Measurements from ENCODE around the gene MINDY4. TPM values are rescaled to one million over a fixed set of nuclear protein-coding genes. Genes with fewer than 3 reads are reported as not detected.

Gene MINDY4
- total and polyA plus RNA-seq, 2 of the 8 experiments (the other 6 are each of a cell fraction or from before 2014, with no cell fraction given) = 1.3 to 3.6 TPM

GRCh38 chr7:30848121-30848855 is 77.1 kb downstream of the MINDY4 start:
- no peak for DNase-seq (ENCODE audit: low read depth in 1 of 2, low spot score in 2 of 2)
- Histone ChIP-seq H3K36me3 (ENCODE audit: control insufficient read depth in 2 of 4, insufficient read depth in 4 of 4, low read length in 3 of 4) (no peaks in the 10 kb centered on the region), H3K79me2 (ENCODE audit: control insufficient read depth in 1 of 2, insufficient read depth in 2 of 2, low read length in 2 of 2) (no peaks in the 10 kb centered on the region), H2BK12ac (ENCODE audit: low read depth, low read length) (no peak overlapping the region), H4K8ac (ENCODE audit: extremely low read depth, insufficient read depth, low read length) (no peak overlapping the region), H3K14ac (ENCODE audit: insufficient read length) (no peak overlapping the region), H3K23me2 (ENCODE audit: low read depth, low read length) (no peaks in the 10 kb centered on the region), H2BK15ac (ENCODE audit: low read length) (no peak overlapping the region), H3K9ac (replicated peaks in 1 of 4; ENCODE audit: extremely low read depth in 1 of 4, low read depth in 3 of 4, low read length in 3 of 4) (no peak overlapping the region), H3K56ac (replicated peaks; ENCODE audit: insufficient read length, low read depth, low read length) (no peak overlapping the region), H3K79me1 (ENCODE audit: low read depth, low read length) (no peaks in the 10 kb centered on the region), H3K23ac (ENCODE audit: insufficient read length) (no peak overlapping the region), H3K4me1 (replicated peaks in 1 of 4; ENCODE audit: control insufficient read depth in 3 of 4, insufficient read depth in 4 of 4, low read length in 3 of 4) (peaks cover 0 to 5% (median under 1%) of the 10 kb centered on the region in 4 experiments; a peak in 2 of 7 replicates), H3K18ac (ENCODE audit: extremely low read depth, low read length) (no peak overlapping the region), H3K27me3 (replicated peaks in 1 of 4; ENCODE audit: control insufficient read depth in 3 of 4, extremely low read depth in 1 of 4, insufficient read depth in 3 of 4, low read length in 3 of 4) (no peaks in the 10 kb centered on the region), H3K9me3 (ENCODE audit: insufficient read depth in 2 of 2, low read depth in 1 of 2, low read length in 1 of 2) (no peaks in the 10 kb centered on the region), H2BK5ac (ENCODE audit: low read depth, low read length) (no peak overlapping the region), H2BK20ac (ENCODE audit: low read length) (no peak overlapping the region), H3K4me3 (ENCODE audit: extremely low read depth in 1 of 4, insufficient read depth in 2 of 4, low read depth in 3 of 4, low read length in 4 of 4) (no peak overlapping the region), H3K4me2 (ENCODE audit: insufficient read depth in 1 of 2, low read depth in 2 of 2, low read length in 2 of 2) (no peak overlapping the region), H3K4ac (replicated peaks; ENCODE audit: insufficient read length, low read depth, low read length) (no peak overlapping the region), H4K91ac (replicated peaks; ENCODE audit: insufficient read length, low read length) (no peak overlapping the region), H2BK120ac (replicated peaks; ENCODE audit: low read depth, low read length) (no peak overlapping the region), H4K5ac (ENCODE audit: insufficient read length, low read depth, low read length) (no peak overlapping the region), H3K27ac (ENCODE audit: low read depth, low read length) (no peak overlapping the region), H2AFZ (ENCODE audit: low read length) (no peak overlapping the region), H2AK5ac (ENCODE audit: low read depth, low read length) (no peak overlapping the region), H4K20me1 (replicated peaks in 1 of 2; ENCODE audit: control insufficient read depth in 1 of 2, insufficient read depth in 2 of 2, low read length in 2 of 2) (no peaks in the 10 kb centered on the region)
- ChIA-PET POLR2A (ENCODE audit: partially characterized antibody) (interaction anchor here (2.3 kb wide), 1 partner anchor 9 kb away, joined by 6 read pairs; no protein-coding TSS in a partner anchor), CTCF (ENCODE audit: partially characterized antibody) (interaction anchor here (1.5 to 2.3 kb wide), 2 partner anchors 17 to 60 kb away, joined by 3 to 7 read pairs; no protein-coding TSS in a partner anchor)
- 89% methylated on average over 7 of the region's 7 CpGs; no CpG with 5 or more reads in 1 of the 2 experiments for WGBS, 2 experiments (ENCODE audit: extremely low coverage in 1 of 2, insufficient coverage in 1 of 2, insufficient read length in 1 of 2, insufficient replicate concordance in 2 of 2, low coverage in 1 of 2, low lambda C conversion rate in 2 of 2, missing lambda C conversion rate in 1 of 2)
- no peak for FAIRE-seq
- TF ChIP-seq RFX5 (IDR thresholded peaks at IDR 0.05; ENCODE audit: borderline replicate concordance, low read depth, low read length) (no peak), TCF12 (IDR thresholded peaks at IDR 0.05; ENCODE audit: low read depth, low read length) (no peak), E2F6 (IDR thresholded peaks at IDR 0.05) (no peak), PHF8 (conservative IDR thresholded peaks at IDR 0.05; ENCODE audit: low read depth, low read length) (no peak), GTF2F1 (IDR thresholded peaks at IDR 0.05; ENCODE audit: borderline replicate concordance, low read depth, low read length) (no peak), EP300 (IDR thresholded peaks at IDR 0.05; ENCODE audit: borderline replicate concordance in 1 of 2, low read depth in 2 of 2, low read length in 2 of 2) (no peak), NANOG (IDR thresholded peaks at IDR 0.05; ENCODE audit: insufficient read depth, low read depth, low read length, poor library complexity, severe bottlenecking) (no peak), SRF (IDR thresholded peaks at IDR 0.05; ENCODE audit: low read depth, low read length) (no peak), TAF7 (optimal IDR thresholded peaks at IDR 0.05; ENCODE audit: borderline replicate concordance, low read depth, low read length) (no peak), CBX5 (IDR thresholded peaks at IDR 0.05; ENCODE audit: low read depth, low read length) (no peak), JUND (IDR thresholded peaks at IDR 0.05; ENCODE audit: low read length) (no peak), CREB1 (IDR thresholded peaks at IDR 0.05) (no peak)

Data from H1 (cell line).